HG03060 (cell line): ENCODE data around the gene AHNAK.
"Not testable (repeated sequence)": the region's sequence is repeated elsewhere in the genome, so short reads cannot be mapped to it uniquely, and the experiment has no call there.

Experiments
- ATAC-seq: cut with Tn5 transposase; IDR thresholded peaks from one replicate; pipeline ENCODE4 v1.9.1; 2021; ENCODE audit warnings: low read depth, moderate number of reproducible peaks; ENCODE audit not compliant: unreplicated experiment

Gene AHNAK

DNA sequence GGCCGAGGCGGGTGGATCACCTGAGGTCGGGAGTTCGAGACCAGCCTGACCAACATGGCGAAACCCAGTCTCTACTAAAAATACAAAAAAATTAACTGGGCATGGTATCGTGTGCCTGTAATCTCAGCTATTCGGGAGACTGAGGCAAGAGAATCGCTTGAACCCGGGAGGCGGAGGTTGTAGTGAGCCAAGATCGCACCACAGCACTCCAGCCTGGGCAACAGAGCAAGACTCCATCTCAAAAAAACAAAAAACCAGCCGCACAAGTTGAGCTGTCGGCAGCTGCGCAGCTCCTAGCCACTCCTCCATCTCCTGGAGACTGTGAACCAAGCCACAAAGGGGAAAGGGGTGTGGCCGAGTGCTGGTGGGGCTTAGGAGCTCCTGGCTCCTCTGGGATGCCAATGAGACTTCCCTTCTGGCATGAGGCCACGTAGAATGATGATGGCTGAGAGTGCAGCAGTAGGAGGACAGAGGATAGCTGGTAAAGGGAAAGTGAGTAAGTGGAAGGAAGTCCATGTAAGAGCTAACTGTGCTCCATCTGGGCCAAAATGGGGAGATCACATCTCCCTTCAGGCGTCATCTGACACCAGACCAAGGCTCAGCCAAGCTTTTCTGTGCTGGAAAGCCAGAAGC, 47.2 kb downstream of the AHNAK start:
- ATAC-seq: not testable (repeated sequence)

- ATAC-seq: no peak
Measured at GRCh38 chr11:62498492-62499286, 47.9 kb downstream of the AHNAK start.

DNA sequence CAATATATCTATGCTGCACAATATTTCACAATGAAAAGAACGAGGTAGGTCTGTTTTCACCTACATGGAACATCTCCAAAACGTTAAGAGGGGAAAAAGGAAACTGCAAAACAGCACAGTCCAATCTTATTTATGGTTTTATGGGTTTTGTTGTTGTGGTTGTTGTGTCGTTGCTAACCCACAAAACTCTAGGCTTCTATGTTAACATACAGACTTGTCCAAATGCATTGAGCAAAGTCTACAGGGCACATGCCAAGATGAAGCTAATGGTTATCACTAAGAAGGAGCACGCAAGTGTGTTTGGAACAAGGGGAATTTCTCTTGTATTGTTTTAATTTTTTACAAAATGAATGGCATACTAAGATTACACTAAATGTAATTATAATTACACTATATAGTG, 48.6 kb downstream of the AHNAK start:
- ATAC-seq: no peak

DNA sequence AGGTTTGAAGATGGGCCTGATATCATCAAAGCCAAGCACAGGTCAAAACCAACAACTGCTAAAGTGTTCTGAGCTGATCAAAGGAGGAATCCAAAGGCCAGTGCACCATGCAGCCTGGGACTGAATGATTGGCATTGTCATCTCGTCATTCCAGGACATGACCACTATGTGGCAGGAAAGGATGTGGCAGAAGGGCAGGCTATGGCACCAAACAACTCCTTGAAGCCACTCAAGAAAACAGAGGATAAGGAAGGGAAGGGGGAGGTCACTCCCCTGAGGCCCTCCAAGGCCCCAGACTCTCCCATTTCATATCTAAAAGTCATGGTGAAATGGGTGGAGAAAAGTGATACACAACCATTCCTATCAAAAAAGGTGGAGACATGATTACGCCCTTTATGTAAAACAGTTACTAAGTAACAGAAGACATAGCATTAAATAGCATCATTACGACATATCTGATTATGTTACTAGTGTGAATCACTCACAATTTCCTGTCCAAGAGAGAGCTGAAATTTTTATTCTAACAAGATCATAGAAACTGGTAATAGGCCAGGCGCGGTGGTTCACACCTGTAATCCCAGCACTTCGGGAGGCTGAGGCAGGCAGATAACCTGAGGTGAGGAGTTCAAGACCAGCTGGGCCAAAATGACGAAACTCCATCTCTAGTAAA, 49.3 kb downstream of the AHNAK start:
- no peak for ATAC-seq

- no peak for ATAC-seq
Measured at GRCh38 chr11:62496676-62497075, 49.9 kb downstream of the AHNAK start.

DNA sequence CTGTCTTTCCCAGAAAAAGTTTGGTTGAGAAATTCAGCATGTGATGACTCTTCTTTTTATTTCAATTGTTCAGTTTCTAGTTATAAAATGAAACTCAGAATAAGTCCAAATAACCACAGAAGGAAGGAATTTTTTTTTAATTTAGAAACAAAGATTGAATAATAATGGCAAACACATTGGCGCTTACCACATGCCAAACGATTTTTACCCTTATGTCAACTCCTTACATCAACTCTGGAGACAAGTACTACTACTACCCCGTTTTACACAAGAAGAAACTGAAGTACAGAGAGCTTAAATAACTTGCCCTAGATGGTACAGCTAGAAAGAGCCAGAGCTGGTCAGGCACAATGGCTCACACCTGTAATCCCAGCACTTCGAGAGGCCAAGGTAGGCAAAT, 52.4 kb downstream of the AHNAK start:
- no peak for ATAC-seq

DNA sequence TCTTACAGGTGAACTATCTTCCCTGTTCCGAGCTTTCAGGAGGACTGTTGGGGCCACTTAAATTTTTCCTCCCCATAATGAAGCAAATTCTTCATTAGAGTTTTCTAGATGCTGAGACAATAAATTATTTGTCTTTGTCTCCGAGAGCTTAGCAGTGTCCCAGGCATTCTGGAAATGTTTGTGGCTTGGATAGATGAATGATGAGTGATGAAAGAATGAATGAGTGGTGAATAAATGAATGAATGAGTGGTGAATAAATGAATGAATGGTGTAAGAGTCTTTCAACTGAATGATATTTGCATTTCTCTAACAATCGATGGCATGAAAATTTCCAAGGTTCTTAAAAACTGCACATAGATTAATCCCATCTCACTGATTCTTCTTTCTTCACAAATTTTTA, 52.8 kb downstream of the AHNAK start:
- no peak for ATAC-seq

DNA sequence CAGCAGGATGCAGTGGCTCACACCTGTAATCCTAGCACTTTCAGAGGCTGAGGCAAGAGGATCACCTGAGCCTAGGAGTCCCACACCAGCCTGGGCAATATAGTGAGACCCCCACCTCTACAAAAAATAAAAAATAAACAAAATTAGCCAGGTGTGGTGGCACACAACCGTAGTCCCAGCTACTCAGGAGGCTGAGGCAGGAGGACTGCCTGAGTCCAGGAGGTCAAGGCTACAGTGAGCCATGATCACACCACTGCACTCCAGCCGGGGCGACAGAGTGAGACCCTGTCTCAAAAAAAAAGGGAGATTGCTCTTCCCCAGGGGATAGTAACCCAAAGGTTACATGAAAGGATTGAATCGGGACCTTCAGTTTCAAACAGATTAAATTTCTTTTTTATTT, 54.0 kb downstream of the AHNAK start:
- ATAC-seq: no peak

GRCh38 chr11:62491571-62492329, 54.9 kb downstream of the AHNAK start:
- ATAC-seq: no peak

DNA sequence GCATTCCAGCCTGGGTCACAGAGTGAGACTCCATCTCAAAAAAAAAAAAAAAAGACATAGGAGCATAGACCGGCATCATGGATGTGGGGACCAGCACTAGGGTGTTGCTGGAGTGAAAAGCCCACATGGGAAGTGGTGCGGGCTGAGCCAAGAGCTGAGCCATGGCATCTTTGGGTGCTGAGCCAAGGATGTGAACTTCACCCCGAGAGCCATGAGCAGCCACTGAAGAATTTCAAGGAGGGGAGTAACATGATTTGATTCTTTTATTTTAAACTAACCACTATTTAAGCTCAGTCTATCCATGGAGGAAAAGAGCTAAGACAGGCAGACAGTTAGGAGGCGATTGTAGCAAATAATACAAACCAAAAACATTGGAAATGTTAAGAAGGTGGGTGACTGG, 57.4 kb downstream of the AHNAK start:
- ATAC-seq: no peak

DNA sequence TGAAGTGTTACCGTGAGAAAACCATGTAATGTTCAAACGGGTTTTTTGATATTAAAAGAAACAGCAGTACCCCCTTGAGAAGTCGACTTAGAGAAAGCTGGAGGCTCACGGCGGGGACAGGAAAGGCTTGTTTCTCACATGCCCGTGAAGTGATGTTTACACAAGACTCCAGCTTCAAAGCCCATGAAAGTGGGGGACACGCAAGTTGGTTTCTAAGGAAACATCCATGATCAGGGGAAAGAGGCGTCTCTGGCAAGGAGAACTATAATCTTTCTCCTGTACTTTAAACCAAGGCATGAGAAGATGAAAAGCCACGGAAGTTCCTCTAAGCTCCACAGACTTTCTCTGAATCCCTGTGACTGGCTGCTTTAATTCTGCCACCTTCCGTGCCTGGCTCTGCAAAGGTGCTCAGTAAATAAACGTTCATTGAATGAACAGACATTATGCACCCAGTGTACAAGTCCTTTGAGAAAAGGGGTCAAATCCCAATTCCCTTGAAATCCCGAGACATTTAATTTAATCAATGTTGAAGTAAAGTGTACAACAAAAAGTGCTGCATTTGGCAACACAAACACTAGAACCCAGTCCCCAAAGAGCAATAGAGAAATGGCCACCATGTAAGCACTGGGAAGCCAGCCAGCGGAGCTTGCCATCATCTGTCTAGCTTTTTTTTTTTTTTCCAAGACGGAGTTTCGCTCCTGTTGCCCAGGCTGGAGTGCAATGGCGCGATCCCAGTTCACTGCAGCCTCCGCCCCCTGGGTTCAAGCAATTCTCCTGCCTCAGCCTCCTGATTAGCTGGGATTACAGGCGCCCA, 58.7 kb downstream of the AHNAK start:
- no peak for ATAC-seq

GRCh38 chr11:62487136-62487535, 59.5 kb downstream of the AHNAK start:
- ATAC-seq: no peak

DNA sequence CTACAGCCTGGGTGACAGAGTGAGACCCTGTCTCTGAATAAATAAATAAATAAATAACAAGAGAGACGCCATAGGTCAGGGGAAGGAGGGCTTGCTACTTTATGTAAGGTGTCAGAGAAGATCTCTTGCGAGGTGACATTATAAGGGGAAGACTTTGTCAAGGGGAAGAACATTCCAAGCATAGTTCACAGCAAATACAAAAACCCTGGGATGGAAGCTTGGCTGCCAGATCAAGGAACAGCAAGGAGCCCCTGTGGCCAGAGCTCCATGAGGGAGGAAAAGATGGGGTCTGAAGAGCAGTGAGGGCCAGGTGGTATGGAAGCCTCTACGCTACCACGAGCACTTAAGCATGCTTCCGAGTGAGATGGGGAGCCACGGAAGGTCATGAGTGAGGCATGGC, 62.3 kb downstream of the AHNAK start:
- ATAC-seq: no peak

- no peak for ATAC-seq
Measured at GRCh38 chr11:62482753-62483152, 63.9 kb downstream of the AHNAK start.

GRCh38 chr11:62479631-62480201, 66.9 kb downstream of the AHNAK start:
- ATAC-seq: no peak

GRCh38 chr11:62477927-62478326, 68.7 kb downstream of the AHNAK start:
- no peak for ATAC-seq

DNA sequence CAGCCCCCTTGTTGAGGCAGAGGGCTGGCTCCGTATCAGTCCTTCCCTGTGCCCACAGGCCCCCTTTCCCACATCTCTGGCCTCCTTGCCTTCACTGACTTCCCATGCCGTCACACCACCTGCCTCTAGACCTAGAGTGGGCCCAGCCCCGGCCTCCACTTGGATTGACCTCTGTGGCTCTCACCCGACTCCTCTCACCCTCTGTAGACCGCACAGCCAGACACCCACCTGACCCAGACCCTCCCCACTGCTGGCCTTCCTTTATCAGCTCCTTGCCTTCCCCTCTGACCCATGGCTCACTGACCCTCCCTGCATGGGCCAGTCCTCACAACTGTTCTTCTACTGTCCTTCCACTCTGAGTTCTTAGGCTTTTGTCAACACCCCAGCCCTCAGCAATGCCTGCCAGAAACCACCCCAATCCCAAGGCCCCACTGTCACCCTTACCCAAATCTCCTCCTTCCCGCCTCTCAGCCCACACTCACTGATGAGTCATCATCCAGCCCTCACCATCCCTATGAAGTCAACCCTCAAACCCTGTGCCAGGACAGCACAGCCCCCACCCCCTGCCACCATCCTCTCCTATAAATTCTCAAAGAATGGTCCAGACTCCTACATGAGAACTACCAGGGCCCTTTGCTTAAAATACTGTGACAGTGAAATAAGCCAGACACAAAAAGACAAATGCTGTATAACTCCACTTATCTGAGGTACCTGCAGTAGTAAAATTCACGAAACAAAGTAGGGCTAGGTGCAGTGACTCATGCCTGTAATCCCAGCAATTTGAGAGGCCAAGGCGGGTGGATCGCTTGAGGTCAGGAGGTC, 74.3 kb downstream of the AHNAK start:
- ATAC-seq: no peak

GRCh38 chr11:62471603-62472002, 75.0 kb downstream of the AHNAK start:
- ATAC-seq: no peak

- ATAC-seq: no peak
Measured at GRCh38 chr11:62468577-62468976, 78.0 kb downstream of the AHNAK start.
